Neural cell (in vitro differentiated cells): ENCODE measurements around the gene MBD1.

Experiments
- CTCF ChIP-seq: fragments of 450-650 bp; IDR thresholded peaks from 2 replicates; pipeline ENCODE4 v1.5.1; 2014; ENCODE audit warnings: antibody characterized with exemption, mild to moderate bottlenecking, moderate library complexity; ENCODE audit not compliant: poor library complexity, severe bottlenecking
- EP300 ChIP-seq: fragments of 450-650 bp; conservative IDR thresholded peaks from 2 replicates; pipeline ENCODE4 v1.6.1; 2014; ENCODE audit warnings: antibody characterized with exemption, mild to moderate bottlenecking, moderate library complexity; ENCODE audit not compliant: poor library complexity, severe bottlenecking
- EZH2 ChIP-seq: fragments of 200-600, 300-800 bp; shearing (Covaris generic), sonication (generic); IDR thresholded peaks from 2 replicates; pipeline ENCODE4 v1.6.1; 2014; ENCODE audit warnings: antibody characterized with exemption, low read length, borderline replicate concordance, mild to moderate bottlenecking; ENCODE audit not compliant: insufficient read depth, poor library complexity, severe bottlenecking
- MXI1 ChIP-seq: fragments of 450-650 bp; conservative IDR thresholded peaks from 2 replicates; pipeline ENCODE4 v1.6.1; 2014; ENCODE audit warnings: antibody characterized with exemption, mild to moderate bottlenecking; ENCODE audit not compliant: poor library complexity, severe bottlenecking
- POLR2AphosphoS5 ChIP-seq: IDR thresholded peaks from 2 replicates; pipeline ENCODE4 v1.6.1; 2012
- REST ChIP-seq: IDR thresholded peaks from 2 replicates; pipeline ENCODE4 v1.6.1; 2012; ENCODE audit warnings: borderline replicate concordance
- TAF1 ChIP-seq: IDR thresholded peaks from 2 replicates; pipeline ENCODE4 v1.6.1; 2012; ENCODE audit warnings: low read depth

GRCh38 chr18:50311650-50312049 is 30.3 kb upstream of the MBD1 start:
- TF ChIP-seq EZH2 (no peak), EP300 (no peak), REST (no peak), CTCF (no peak), POLR2AphosphoS5 (no peak), TAF1 (no peak), MXI1 (no peak)
